Sigmoid colon (tissue), 4 donors: ENCODE data around the gene VSTM2L.

Source experiments
- EP300 ChIP-seq, 4 donors: sonication (generic); formaldehyde crosslinking; IDR thresholded peaks; one replicate each; pipeline ENCODE4 v1.6.1; 2017; ENCODE audit warnings: antibody characterized with exemption in 4 of 4
- POLR2A ChIP-seq, 2 donors: fragments of 450-650 bp; IDR thresholded peaks; one replicate each; pipeline ENCODE4 v1.6.1; 2016; ENCODE audit warnings: antibody characterized with exemption in 2 of 2, mild to moderate bottlenecking in 2 of 2, moderate library complexity in 2 of 2
- POLR2AphosphoS5 ChIP-seq, 4 donors: sonication (generic); formaldehyde crosslinking; IDR thresholded peaks; one replicate each; pipeline ENCODE4 v1.6.1; 2017; ENCODE audit warnings: antibody characterized with exemption in 4 of 4
- TF ChIP-seq, protein P1 (sequence below), 4 experiments: fragments of 450-650 bp in 3 of 4; fragments of 200-600 bp in 1 of 4; IDR thresholded peaks; one replicate each; pipeline ENCODE4 v1.5.1; 2016 to 2019; ENCODE audit warnings: antibody characterized with exemption in 4 of 4, mild to moderate bottlenecking in 3 of 4, moderate library complexity in 2 of 4

DNA sequence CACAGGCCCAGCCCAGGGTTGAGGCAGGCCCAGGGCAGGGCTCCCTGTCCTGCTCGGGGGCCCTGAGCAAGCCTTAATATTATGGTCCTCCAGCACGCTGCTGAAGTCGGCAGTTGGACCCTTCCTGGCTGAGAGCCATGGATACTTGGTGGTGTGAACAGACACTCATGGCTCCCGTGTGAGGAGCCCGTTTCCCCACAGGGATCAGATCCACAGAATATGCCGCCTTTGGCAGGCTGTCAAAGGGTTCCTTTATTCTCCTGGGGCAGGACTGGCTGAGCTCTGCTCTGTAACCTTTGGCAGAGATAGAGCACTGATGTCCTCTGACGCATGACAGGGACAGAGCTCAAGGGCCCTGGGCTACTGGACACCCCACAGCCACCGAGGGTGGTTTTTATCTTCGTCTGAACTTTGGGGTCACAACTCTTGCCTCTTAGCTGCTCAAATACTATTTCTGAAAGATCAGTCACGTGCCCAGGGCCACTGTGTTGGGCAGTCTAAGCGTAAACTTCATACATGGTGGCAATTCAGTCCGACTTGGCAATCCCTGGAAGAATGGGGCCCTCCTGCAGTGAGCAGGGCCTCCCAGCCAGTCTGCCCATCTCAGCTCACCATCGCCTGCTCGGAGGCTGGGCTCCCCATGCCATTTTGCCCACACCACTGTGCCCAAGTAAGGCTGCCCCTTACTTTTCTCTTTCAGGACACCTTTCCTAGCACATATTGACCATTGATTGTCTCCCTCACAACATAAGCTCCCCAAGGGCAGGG is 81.3 kb downstream of the VSTM2L start:
- TF ChIP-seq, protein P1, sequence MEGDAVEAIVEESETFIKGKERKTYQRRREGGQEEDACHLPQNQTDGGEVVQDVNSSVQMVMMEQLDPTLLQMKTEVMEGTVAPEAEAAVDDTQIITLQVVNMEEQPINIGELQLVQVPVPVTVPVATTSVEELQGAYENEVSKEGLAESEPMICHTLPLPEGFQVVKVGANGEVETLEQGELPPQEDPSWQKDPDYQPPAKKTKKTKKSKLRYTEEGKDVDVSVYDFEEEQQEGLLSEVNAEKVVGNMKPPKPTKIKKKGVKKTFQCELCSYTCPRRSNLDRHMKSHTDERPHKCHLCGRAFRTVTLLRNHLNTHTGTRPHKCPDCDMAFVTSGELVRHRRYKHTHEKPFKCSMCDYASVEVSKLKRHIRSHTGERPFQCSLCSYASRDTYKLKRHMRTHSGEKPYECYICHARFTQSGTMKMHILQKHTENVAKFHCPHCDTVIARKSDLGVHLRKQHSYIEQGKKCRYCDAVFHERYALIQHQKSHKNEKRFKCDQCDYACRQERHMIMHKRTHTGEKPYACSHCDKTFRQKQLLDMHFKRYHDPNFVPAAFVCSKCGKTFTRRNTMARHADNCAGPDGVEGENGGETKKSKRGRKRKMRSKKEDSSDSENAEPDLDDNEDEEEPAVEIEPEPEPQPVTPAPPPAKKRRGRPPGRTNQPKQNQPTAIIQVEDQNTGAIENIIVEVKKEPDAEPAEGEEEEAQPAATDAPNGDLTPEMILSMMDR (IDR thresholded peaks at IDR 0.05): no peak
- no peak for TF ChIP-seq POLR2AphosphoS5 (IDR thresholded peaks at IDR 0.05)
- TF ChIP-seq EP300 (IDR thresholded peaks at IDR 0.05): no peak
- TF ChIP-seq POLR2A (IDR thresholded peaks at IDR 0.05): no peak
